ENCODE measurements around the gene VPS25. TPM values are rescaled to one million over a fixed set of nuclear protein-coding genes. Genes with fewer than 3 reads are reported as not detected.

Gene VPS25
- total and polyA plus RNA-seq, 9 of the 15 experiments (the other 6 are each of a cell fraction or from before 2014, with no cell fraction given) = 123 to 352 (median 180) TPM

- TF ChIP-seq ARID4B (CRISPR knock-in tag; IDR thresholded peaks at IDR 0.05) (no peak), TEAD4 (IDR thresholded peaks at IDR 0.05; ENCODE audit: low read length) (no peak), TEAD4 (CRISPR knock-in tag; IDR thresholded peaks at IDR 0.05; ENCODE audit: borderline replicate concordance) (no peak), KDM2B (CRISPR knock-in tag; IDR thresholded peaks at IDR 0.05) (no peak), KDM5B (IDR thresholded peaks at IDR 0.05; ENCODE audit: insufficient replicate concordance, low read depth, low read length) (no peak), NBN (IDR thresholded peaks at IDR 0.05; ENCODE audit: low read depth) (no peak), AFF4 (CRISPR knock-in tag; IDR thresholded peaks at IDR 0.05) (no peak)
Observed at GRCh38 chr17:42761638-42762037, 11.6 kb upstream of the VPS25 start (continued).
